ENCODE results near the gene SLC17A9. TPM values are rescaled to one million over a fixed set of nuclear protein-coding genes. Genes with fewer than 3 reads are reported as not detected.

SLC17A9 gene
- total and polyA plus RNA-seq, 4 donors = 2.4 to 17.3 (median 9.6) TPM

- no peak for DNase-seq
- H3K4me1 ChIP-seq (ENCODE audit: control insufficient read depth in 5 of 5, insufficient read depth in 5 of 5, low read length in 5 of 5) = no peaks in the 10 kb centered on the region
- no peaks in the 10 kb centered on the region for H3K36me3 ChIP-seq (ENCODE audit: control insufficient read depth in 4 of 4, insufficient read depth in 4 of 4, low read length in 4 of 4)
- TF ChIP-seq, protein P1, sequence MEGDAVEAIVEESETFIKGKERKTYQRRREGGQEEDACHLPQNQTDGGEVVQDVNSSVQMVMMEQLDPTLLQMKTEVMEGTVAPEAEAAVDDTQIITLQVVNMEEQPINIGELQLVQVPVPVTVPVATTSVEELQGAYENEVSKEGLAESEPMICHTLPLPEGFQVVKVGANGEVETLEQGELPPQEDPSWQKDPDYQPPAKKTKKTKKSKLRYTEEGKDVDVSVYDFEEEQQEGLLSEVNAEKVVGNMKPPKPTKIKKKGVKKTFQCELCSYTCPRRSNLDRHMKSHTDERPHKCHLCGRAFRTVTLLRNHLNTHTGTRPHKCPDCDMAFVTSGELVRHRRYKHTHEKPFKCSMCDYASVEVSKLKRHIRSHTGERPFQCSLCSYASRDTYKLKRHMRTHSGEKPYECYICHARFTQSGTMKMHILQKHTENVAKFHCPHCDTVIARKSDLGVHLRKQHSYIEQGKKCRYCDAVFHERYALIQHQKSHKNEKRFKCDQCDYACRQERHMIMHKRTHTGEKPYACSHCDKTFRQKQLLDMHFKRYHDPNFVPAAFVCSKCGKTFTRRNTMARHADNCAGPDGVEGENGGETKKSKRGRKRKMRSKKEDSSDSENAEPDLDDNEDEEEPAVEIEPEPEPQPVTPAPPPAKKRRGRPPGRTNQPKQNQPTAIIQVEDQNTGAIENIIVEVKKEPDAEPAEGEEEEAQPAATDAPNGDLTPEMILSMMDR (IDR thresholded peaks at IDR 0.05; ENCODE audit: control extremely low read depth, extremely low read depth) = no peak
- 77 to 78% methylated on average over 10 of the region's 10 CpGs for WGBS, 2 donors
- no peak for ATAC-seq (ENCODE audit: insufficient read depth, low FRiP score)
- H3K9me3 ChIP-seq (ENCODE audit: control insufficient read depth in 4 of 4, insufficient read depth in 3 of 4, low read length in 3 of 4) = peaks cover 0 to 2% (median 0%) of the 10 kb centered on the region in 4 donors
- H3K27me3 ChIP-seq (ENCODE audit: control insufficient read depth in 3 of 3, insufficient read depth in 3 of 3, low read length in 2 of 3) = peaks cover 0 to 60% (median 41%) of the 10 kb centered on the region in 3 donors
- H3K27ac ChIP-seq (ENCODE audit: low read depth in 1 of 2, low read length in 1 of 2) = no peak overlapping the region
- no peak overlapping the region for H3K4me3 ChIP-seq
- H3K9ac ChIP-seq (ENCODE audit: insufficient read depth in 1 of 2, low read length in 2 of 2) = no peak overlapping the region
These were observed 22.8 kb downstream of the SLC17A9 start for GRCh38 chr20:62975251-62975760.

GRCh38 chr20:62975812-62976508, 23.5 kb downstream of the SLC17A9 start:
- 71 to 74% methylated on average over 8 to 9 of the region's 9 CpGs for WGBS, 2 donors
- Histone ChIP-seq H3K27ac (ENCODE audit: low read depth in 1 of 2, low read length in 1 of 2) (no peak overlapping the region), H3K9me3 (ENCODE audit: control insufficient read depth in 4 of 4, insufficient read depth in 3 of 4, low read length in 3 of 4) (peaks cover 0 to 2% (median 0%) of the 10 kb centered on the region in 4 donors), H3K4me1 (ENCODE audit: control insufficient read depth in 5 of 5, insufficient read depth in 5 of 5, low read length in 5 of 5) (no peaks in the 10 kb centered on the region), H3K27me3 (ENCODE audit: control insufficient read depth in 3 of 3, insufficient read depth in 3 of 3, low read length in 2 of 3) (peaks cover 0 to 66% (median 45%) of the 10 kb centered on the region in 3 donors), H3K9ac (ENCODE audit: insufficient read depth in 1 of 2, low read length in 2 of 2) (no peak overlapping the region), H3K4me3 (no peak overlapping the region), H3K36me3 (ENCODE audit: control insufficient read depth in 4 of 4, insufficient read depth in 4 of 4, low read length in 4 of 4) (no peaks in the 10 kb centered on the region)
- DNase-seq = no peak
- TF ChIP-seq, protein P1 (IDR thresholded peaks at IDR 0.05; ENCODE audit: control extremely low read depth, extremely low read depth) = no peak
- no peak for ATAC-seq (ENCODE audit: insufficient read depth, low FRiP score)

GRCh38 chr20:62976886-62977285, 24.4 kb downstream of the SLC17A9 start:
- Histone ChIP-seq H3K9me3 (ENCODE audit: control insufficient read depth in 4 of 4, insufficient read depth in 3 of 4, low read length in 3 of 4) (peaks cover 0 to 2% (median 0%) of the 10 kb centered on the region in 4 donors), H3K27me3 (ENCODE audit: control insufficient read depth in 3 of 3, insufficient read depth in 3 of 3, low read length in 2 of 3) (peaks cover 0 to 66% (median 46%) of the 10 kb centered on the region in 3 donors), H3K4me1 (ENCODE audit: control insufficient read depth in 5 of 5, insufficient read depth in 5 of 5, low read length in 5 of 5) (no peaks in the 10 kb centered on the region), H3K4me3 (no peak overlapping the region), H3K9ac (ENCODE audit: insufficient read depth in 1 of 2, low read length in 2 of 2) (no peak overlapping the region), H3K36me3 (ENCODE audit: control insufficient read depth in 4 of 4, insufficient read depth in 4 of 4, low read length in 4 of 4) (no peaks in the 10 kb centered on the region), H3K27ac (ENCODE audit: low read depth in 1 of 2, low read length in 1 of 2) (no peak overlapping the region)
- ATAC-seq (ENCODE audit: insufficient read depth, low FRiP score) = no peak
- WGBS, 2 donors = 76 to 82% methylated on average over 16 of the region's 16 CpGs
- TF ChIP-seq, protein P1 (IDR thresholded peaks at IDR 0.05; ENCODE audit: control extremely low read depth, extremely low read depth) = no peak
- DNase-seq = no peak
